Endodermal cell (in vitro differentiated cells): ENCODE data around the gene TAMALIN. TPM values are rescaled to one million over a fixed set of nuclear protein-coding genes. Genes with fewer than 3 reads are reported as not detected.

Experiments
- DNase-seq: peaks from one replicate; pipeline ENCODE4 v3.0.0-alpha.2; 2017
- H3K27ac ChIP-seq: 2 replicates; pipeline ENCODE4 v1.5.1; 2013; ENCODE audit warnings: mild to moderate bottlenecking, low read depth, low read length, moderate library complexity
- H3K27me3 ChIP-seq: 2 replicates; pipeline ENCODE4 v1.6.1; 2013; ENCODE audit warnings: mild to moderate bottlenecking, low read length, moderate library complexity; ENCODE audit not compliant: insufficient read depth, control insufficient read depth, poor library complexity, severe bottlenecking
- H3K36me3 ChIP-seq: 2 replicates; pipeline ENCODE4 v1.7.0; 2013; ENCODE audit warnings: mild to moderate bottlenecking, low read length, moderate library complexity; ENCODE audit not compliant: control insufficient read depth, insufficient read depth
- H3K4me1 ChIP-seq: one replicate; pipeline ENCODE4 v1.7.0; 2013; ENCODE audit warnings: low read length; ENCODE audit not compliant: control insufficient read depth, insufficient read depth
- H3K4me3 ChIP-seq: 2 replicates; pipeline ENCODE4 v1.5.1; 2013; ENCODE audit warnings: mild to moderate bottlenecking, low read length, moderate library complexity
- H3K9ac ChIP-seq: 2 replicates; pipeline ENCODE4 v1.6.1; 2013; ENCODE audit warnings: mild to moderate bottlenecking, low read length, moderate library complexity; ENCODE audit not compliant: poor library complexity, severe bottlenecking; ENCODE audit errors: extremely low read depth
- H3K9me3 ChIP-seq: 2 replicates; pipeline ENCODE4 v1.6.1; 2013; ENCODE audit warnings: mild to moderate bottlenecking, low read length, moderate library complexity; ENCODE audit not compliant: control insufficient read depth
- H3K27ac Mint-ChIP-seq: 2 replicates; pipeline ENCODE4 v1.8.0; 2020; ENCODE audit warnings: mixed read lengths
- H3K27me3 Mint-ChIP-seq: 2 replicates; pipeline ENCODE4 v1.8.0; 2021; ENCODE audit warnings: mild to moderate bottlenecking, mixed read lengths; ENCODE audit not compliant: insufficient read depth
- H3K36me3 Mint-ChIP-seq: 2 replicates; pipeline ENCODE4 v1.8.0; 2020; ENCODE audit warnings: low read depth, mixed read lengths
- H3K4me1 Mint-ChIP-seq: 2 replicates; pipeline ENCODE4 v1.8.0; 2020; ENCODE audit warnings: mixed read lengths
- H3K4me3 Mint-ChIP-seq: 2 replicates; pipeline ENCODE4 v1.8.0; 2020; ENCODE audit warnings: mild to moderate bottlenecking, moderate library complexity, mixed read lengths
- H3K9me3 Mint-ChIP-seq: 2 replicates; pipeline ENCODE4 v1.8.0; 2020; ENCODE audit warnings: mild to moderate bottlenecking, mixed read lengths
- CTCF ChIP-seq: fragments of 200-600 bp; sonication (generic); conservative IDR thresholded peaks from 2 replicates; pipeline ENCODE4 v1.5.0; 2021; ENCODE audit warnings: antibody characterized with exemption, mild to moderate bottlenecking
- WGBS, 2 experiments: methylation state at CpG; one replicate each; pipeline versions ENCODE4 v1.1.5 to v1.1.7; 2013; ENCODE audit warnings: missing lambda C conversion rate in 2 of 2, mixed read lengths in 1 of 2; ENCODE audit not compliant: insufficient coverage in 1 of 2, insufficient read length in 1 of 2; 5-methylcytosine and 5-hydroxymethylcytosine counted together
- total RNA-seq, 2 donors: library from RNA; stranded (reverse); fragmentation: NEBNext Ultra II Directional in 1 of 2; extraction: Animal tissue kit (Norgen Biotek cat#: 25700) in 1 of 2; gene quantifications; 2 replicates in 1 of 2; 3 replicates in 1 of 2; pipeline ENCODE4 v1.2.1, GENCODE V29; 2021

Gene TAMALIN
- total RNA-seq, 2 donors from 2014 or later: 4.4 to 9.1 TPM

- DNase-seq: no peak
- Mint-ChIP-seq H3K9me3 (no peaks in the 10 kb centered on the region), H3K4me1 (peaks cover 15% of the 10 kb centered on the region), H3K36me3 (no peaks in the 10 kb centered on the region), H3K27ac (no peak overlapping the region), H3K27me3 (peaks cover 25% of the 10 kb centered on the region), H3K4me3 (peak overlapping the region; percentile 76)
- Histone ChIP-seq H3K9me3 (no peaks in the 10 kb centered on the region), H3K4me3 (no peak overlapping the region), H3K27me3 (peaks cover 20% of the 10 kb centered on the region), H3K4me1 (no peaks in the 10 kb centered on the region), H3K27ac (no peak overlapping the region), H3K36me3 (no peaks in the 10 kb centered on the region), H3K9ac (no peak overlapping the region)
- TF ChIP-seq CTCF: no peak
- 93% methylated on average over 1 of the region's 2 CpGs; no CpG with 5 or more reads in 1 of the 2 experiments for WGBS, 2 experiments
These were observed 29.2 kb downstream of the TAMALIN start for GRCh38 chr12:52035926-52036325.

GRCh38 chr12:52036587-52037171 lies 29.9 kb downstream of the TAMALIN start:
- no peaks in the 10 kb centered on the region for H3K9me3 ChIP-seq
- peak overlapping the region; percentile 76 for H3K4me3 Mint-ChIP-seq
- no peaks in the 10 kb centered on the region for H3K4me1 ChIP-seq
- H3K9ac ChIP-seq: peak overlapping the region; percentile 39
- peak overlapping the region; percentile 38 for H3K4me3 ChIP-seq
- peaks cover 15% of the 10 kb centered on the region for H3K4me1 Mint-ChIP-seq
- peaks cover 20% of the 10 kb centered on the region for H3K27me3 ChIP-seq
- peak overlapping the region; percentile 82 for H3K27ac Mint-ChIP-seq
- peak; percentile 91 for DNase-seq
- no peaks in the 10 kb centered on the region for H3K36me3 Mint-ChIP-seq
- WGBS, 2 experiments: 14 to 22% methylated on average over 14 to 53 of the region's 53 CpGs
- H3K36me3 ChIP-seq: no peaks in the 10 kb centered on the region
- no peaks in the 10 kb centered on the region for H3K9me3 Mint-ChIP-seq
- TF ChIP-seq CTCF: no peak
- peaks cover 25% of the 10 kb centered on the region for H3K27me3 Mint-ChIP-seq
- no peak overlapping the region for H3K27ac ChIP-seq

GRCh38 chr12:52037248-52037861 lies 30.6 kb downstream of the TAMALIN start:
- no peaks in the 10 kb centered on the region for H3K9me3 Mint-ChIP-seq
- Histone ChIP-seq H3K4me1 (no peaks in the 10 kb centered on the region), H3K9ac (peak overlapping the region; percentile 79), H3K36me3 (peaks cover 3% of the 10 kb centered on the region), H3K27me3 (peaks cover 20% of the 10 kb centered on the region), H3K27ac (no peak overlapping the region), H3K4me3 (peak overlapping the region; percentile 85), H3K9me3 (no peaks in the 10 kb centered on the region)
- peaks cover 13% of the 10 kb centered on the region for H3K4me1 Mint-ChIP-seq
- peak; percentile 49 for TF ChIP-seq CTCF
- no peaks in the 10 kb centered on the region for H3K36me3 Mint-ChIP-seq
- H3K27me3 Mint-ChIP-seq: peaks cover 23% of the 10 kb centered on the region
- H3K27ac Mint-ChIP-seq: peak overlapping the region; percentile 92
- peak; percentile 88 for DNase-seq
- H3K4me3 Mint-ChIP-seq: peak overlapping the region; percentile 76
- WGBS, 2 experiments: 1 to 2% methylated on average over 17 to 59 of the region's 59 CpGs
